NCI-H1105 (cell line): ENCODE results near the gene CDKAL1.
A peak's percentile ranks its signal among the peaks of the same experiment; 100 is the strongest.

Experiments
- DNase-seq: peaks from one replicate; lab custom pipeline; 2025; lab: John Stamatoyannopoulos, UW

CDKAL1 gene

GRCh38 chr6:21259660-21260059 lies 725.4 kb downstream of the CDKAL1 start:
- no peak for DNase-seq

- no peak for DNase-seq
Measured at GRCh38 chr6:21262504-21262903, 728.2 kb downstream of the CDKAL1 start.

- peak; percentile 69 for DNase-seq
Measured at GRCh38 chr6:21263531-21264287, 729.5 kb downstream of the CDKAL1 start.

- DNase-seq, result peak; percentile 71
Measured at GRCh38 chr6:21264288-21265033, 730.2 kb downstream of the CDKAL1 start.

DNA sequence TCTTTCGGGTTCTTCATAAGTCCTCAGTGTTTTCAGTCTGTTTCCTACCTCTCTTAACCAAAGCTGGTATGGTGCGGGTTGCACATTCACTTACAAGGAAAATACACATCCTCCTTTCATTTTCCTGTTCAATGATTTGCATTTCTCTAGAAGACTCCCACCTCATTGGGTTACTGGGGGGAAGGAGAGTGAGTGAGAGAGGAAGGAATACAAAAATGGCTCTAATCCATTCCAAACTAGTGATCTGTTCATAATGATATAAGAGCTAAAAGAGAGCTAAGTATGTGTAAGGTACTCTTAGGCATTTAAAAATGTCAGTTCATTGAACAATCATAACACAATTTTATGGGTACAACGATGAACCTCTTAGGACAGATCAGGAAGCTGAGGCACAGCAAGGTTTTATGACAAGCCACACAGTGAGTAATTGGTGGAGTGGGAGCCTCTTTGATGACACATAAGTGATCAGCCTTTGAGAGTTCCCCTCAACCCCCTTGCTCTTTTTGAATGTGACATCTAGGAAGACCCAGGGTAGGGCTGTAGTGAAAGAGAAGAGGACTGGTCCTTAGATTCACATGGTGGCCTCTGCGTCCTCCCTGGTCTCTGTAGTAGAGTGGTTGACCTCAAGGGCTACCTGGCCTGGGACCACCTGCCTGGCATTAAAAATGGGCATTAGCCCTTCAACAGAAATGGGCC lies 730.9 kb downstream of the CDKAL1 start:
- no peak for DNase-seq

- no peak for DNase-seq
Measured at GRCh38 chr6:21265730-21266044, 731.4 kb downstream of the CDKAL1 start.

GRCh38 chr6:21270636-21271201 lies 736.5 kb downstream of the CDKAL1 start:
- no peak for DNase-seq

GRCh38 chr6:21271428-21272155 lies 737.3 kb downstream of the CDKAL1 start:
- DNase-seq, result no peak

GRCh38 chr6:21273451-21273850 lies 739.2 kb downstream of the CDKAL1 start:
- DNase-seq, result no peak

GRCh38 chr6:21274851-21275250 lies 740.6 kb downstream of the CDKAL1 start:
- DNase-seq, result no peak

- DNase-seq, result no peak
Measured at GRCh38 chr6:21277601-21278374, 743.5 kb downstream of the CDKAL1 start.

DNA sequence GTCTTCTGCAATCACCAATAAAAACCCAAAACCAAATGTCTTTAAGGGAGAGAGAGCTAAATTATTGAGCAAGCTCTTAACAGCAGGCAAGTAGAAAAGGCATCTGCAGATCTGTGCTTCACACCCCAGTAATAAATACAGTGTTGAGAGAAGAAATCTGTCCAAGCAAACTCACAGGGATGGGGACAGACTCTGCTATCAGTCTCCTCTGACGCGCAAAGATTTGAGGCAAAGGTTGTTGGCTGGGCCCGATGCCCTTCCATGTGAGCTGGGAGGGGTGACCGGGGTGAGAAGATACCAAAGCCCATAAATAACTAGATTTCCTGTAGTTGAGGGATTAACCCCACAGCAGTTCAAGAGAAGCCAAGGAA lies 744.1 kb downstream of the CDKAL1 start:
- no peak for DNase-seq

GRCh38 chr6:21279619-21280018 lies 745.4 kb downstream of the CDKAL1 start:
- DNase-seq, result no peak

DNA sequence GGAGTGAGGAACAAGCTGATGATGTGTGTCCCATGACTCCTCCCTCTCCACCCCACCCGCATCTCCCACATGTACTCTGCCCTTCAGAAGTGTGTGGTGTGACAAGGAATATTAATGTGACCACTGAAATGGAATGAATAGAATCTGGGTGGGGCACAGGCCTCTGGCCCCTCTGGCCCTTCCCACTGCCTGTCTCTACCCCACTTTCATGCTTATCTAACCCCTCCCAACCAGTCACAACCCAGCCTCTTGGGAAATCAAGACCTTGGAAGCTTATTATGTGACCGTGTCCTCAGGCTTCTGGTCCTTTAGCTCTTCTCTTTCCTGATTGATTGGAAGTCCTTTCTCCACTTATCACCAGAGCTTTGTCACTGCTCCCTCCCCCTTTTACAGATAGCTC lies 747.1 kb downstream of the CDKAL1 start:
- no peak for DNase-seq
